H9 (cell line): Measurements from ENCODE around the gene CCR5. TPM values are rescaled to one million over a fixed set of nuclear protein-coding genes. Genes with fewer than 3 reads are reported as not detected.
"Not testable (repeated sequence)": the region's sequence is repeated elsewhere in the genome, so short reads cannot be mapped to it uniquely, and the experiment has no call there.

Experiments
- DNase-seq: peaks from one replicate; pipeline ENCODE4 v3.0.0-alpha.2; 2017
- H2AFZ ChIP-seq: one replicate; pipeline ENCODE4 v1.6.1; 2013; ENCODE audit warnings: mild to moderate bottlenecking, low read length, control low read depth, moderate library complexity
- H2AK5ac ChIP-seq: 2 replicates; pipeline ENCODE4 v1.6.1; 2013; ENCODE audit warnings: low read length, control low read depth, mixed read lengths; ENCODE audit not compliant: insufficient read length
- H2BK120ac ChIP-seq: one replicate; pipeline ENCODE4 v1.6.1; 2013; ENCODE audit warnings: low read depth, mild to moderate bottlenecking, low read length, control low read depth, inconsistent platforms; ENCODE audit not compliant: poor library complexity, severe bottlenecking
- H2BK12ac ChIP-seq: 2 replicates; pipeline ENCODE4 v1.6.1; 2013; ENCODE audit warnings: low read length, control low read depth, mixed read lengths, low read depth; ENCODE audit not compliant: insufficient read length
- H2BK15ac ChIP-seq: 2 replicates; pipeline ENCODE4 v1.6.1; 2013; ENCODE audit warnings: low read depth, low read length, control low read depth
- H2BK20ac ChIP-seq: one replicate; pipeline ENCODE4 v1.6.1; 2013; ENCODE audit warnings: low read depth, mild to moderate bottlenecking, low read length, control low read depth, inconsistent platforms; ENCODE audit not compliant: poor library complexity, severe bottlenecking
- H2BK5ac ChIP-seq: 2 replicates; pipeline ENCODE4 v1.6.1; 2013; ENCODE audit warnings: low read length, control low read depth, mixed read lengths; ENCODE audit not compliant: insufficient read length
- H3K14ac ChIP-seq: 2 replicates; pipeline ENCODE4 v1.6.1; 2013; ENCODE audit warnings: low read length, control low read depth; ENCODE audit not compliant: insufficient read depth
- H3K18ac ChIP-seq: 2 replicates; pipeline ENCODE4 v1.6.1; 2013; ENCODE audit warnings: low read depth, mild to moderate bottlenecking, mixed read lengths, low read length, control low read depth; ENCODE audit not compliant: insufficient read length
- H3K23ac ChIP-seq: 2 replicates; pipeline ENCODE4 v1.6.1; 2013; ENCODE audit warnings: low read length, control low read depth, mixed read lengths, low read depth; ENCODE audit not compliant: insufficient read length
- H3K23me2 ChIP-seq: 2 replicates; pipeline ENCODE4 v1.6.1; 2013; ENCODE audit warnings: low read depth, mild to moderate bottlenecking, mixed read lengths, low read length, control low read depth; ENCODE audit not compliant: insufficient read length, poor library complexity, severe bottlenecking
- H3K27ac ChIP-seq: 2 replicates; pipeline ENCODE4 v1.5.1; 2013; ENCODE audit warnings: low read length, control low read depth, mixed read lengths, low read depth; ENCODE audit not compliant: insufficient read length
- H3K27me3 ChIP-seq: 2 replicates; pipeline ENCODE4 v1.6.1; 2013; ENCODE audit warnings: low read length, control low read depth, inconsistent platforms; ENCODE audit not compliant: insufficient read depth
- H3K4ac ChIP-seq: 2 replicates; pipeline ENCODE4 v1.6.1; 2013; ENCODE audit warnings: low read depth, mild to moderate bottlenecking, control low read depth, inconsistent platforms, low read length, moderate library complexity
- H3K4me1 ChIP-seq: 2 replicates; pipeline ENCODE4 v1.6.1; 2013; ENCODE audit warnings: low read length, control low read depth, inconsistent platforms; ENCODE audit not compliant: insufficient read depth
- H3K4me2 ChIP-seq: 2 replicates; pipeline ENCODE4 v1.6.1; 2013; ENCODE audit warnings: low read length, control low read depth, mixed read lengths; ENCODE audit not compliant: insufficient read length, insufficient read depth
- H3K56ac ChIP-seq: 2 replicates; pipeline ENCODE4 v1.6.1; 2013; ENCODE audit warnings: low read depth, mild to moderate bottlenecking, mixed read lengths, low read length, control low read depth; ENCODE audit not compliant: insufficient read length
- H3K79me1 ChIP-seq: 2 replicates; pipeline ENCODE4 v1.6.1; 2013; ENCODE audit warnings: low read depth, mild to moderate bottlenecking, moderate library complexity, low read length, control low read depth, inconsistent platforms; ENCODE audit not compliant: insufficient read depth, poor library complexity, severe bottlenecking
- H3K79me2 ChIP-seq: 2 replicates; pipeline ENCODE4 v1.6.1; 2013; ENCODE audit warnings: low read length, control low read depth, inconsistent platforms; ENCODE audit not compliant: insufficient read depth
- H3K9ac ChIP-seq: 2 replicates; pipeline ENCODE4 v1.6.1; 2013; ENCODE audit warnings: low read length, control low read depth, mixed read lengths; ENCODE audit not compliant: insufficient read length; ENCODE audit errors: extremely low read depth
- H3K9me3 ChIP-seq: one replicate; pipeline ENCODE4 v1.6.1; 2013; ENCODE audit warnings: low read depth, low read length, inconsistent platforms; ENCODE audit not compliant: control insufficient read depth
- H3T11ph ChIP-seq: one replicate; pipeline ENCODE4 v1.6.1; 2013; ENCODE audit warnings: mild to moderate bottlenecking, low read length, control low read depth, inconsistent platforms
- H4K20me1 ChIP-seq: one replicate; pipeline ENCODE4 v1.6.1; 2013; ENCODE audit not compliant: control insufficient read depth, insufficient read length, insufficient read depth
- H4K5ac ChIP-seq: 2 replicates; pipeline ENCODE4 v1.6.1; 2013; ENCODE audit warnings: low read depth, mild to moderate bottlenecking, mixed read lengths, low read length, control low read depth; ENCODE audit not compliant: insufficient read length
- H4K8ac ChIP-seq: replicated peaks from 2 replicates; pipeline ENCODE4 v1.6.1; 2013; ENCODE audit warnings: low read length, control low read depth, mixed read lengths, low read depth; ENCODE audit not compliant: insufficient read length
- H4K91ac ChIP-seq: 2 replicates; pipeline ENCODE4 v1.6.1; 2013; ENCODE audit warnings: low read depth, mild to moderate bottlenecking, moderate library complexity, mixed read lengths, low read length, control low read depth; ENCODE audit not compliant: insufficient read length
- H3K27ac Mint-ChIP-seq, 3 experiments: 2 replicates in 2 of 3; 3 replicates in 1 of 3; pipeline ENCODE4 v1.8.0; 2020 to 2021; ENCODE audit warnings: mixed read lengths in 3 of 3, mild to moderate bottlenecking in 1 of 3, moderate library complexity in 1 of 3
- H3K27me3 Mint-ChIP-seq: 2 replicates; pipeline ENCODE4 v1.8.0; 2021; ENCODE audit warnings: low read depth, mild to moderate bottlenecking, moderate library complexity, mixed read lengths
- H3K36me3 Mint-ChIP-seq, 3 experiments: 2 replicates in 2 of 3; 3 replicates in 1 of 3; pipeline ENCODE4 v1.8.0; 2020 to 2021; ENCODE audit warnings: low read depth in 3 of 3, mixed read lengths in 3 of 3; ENCODE audit not compliant: insufficient read depth in 1 of 3
- H3K4me1 Mint-ChIP-seq, 2 experiments: 2 replicates each; pipeline ENCODE4 v1.8.0; 2020; ENCODE audit warnings: mixed read lengths in 2 of 2
- H3K4me3 Mint-ChIP-seq, 2 experiments: 2 replicates in 1 of 2; 3 replicates in 1 of 2; pipeline ENCODE4 v1.8.0; 2020 to 2021; ENCODE audit warnings: mild to moderate bottlenecking in 2 of 2, mixed read lengths in 2 of 2, moderate library complexity in 1 of 2
- H3K9me3 Mint-ChIP-seq, 2 experiments: 2 replicates in 1 of 2; 3 replicates in 1 of 2; pipeline ENCODE4 v1.8.0; 2020; ENCODE audit warnings: mild to moderate bottlenecking in 2 of 2, mixed read lengths in 2 of 2, moderate library complexity in 1 of 2
- CTCF ChIP-seq: fragments of 200-600 bp; sonication (generic); conservative IDR thresholded peaks from 3 replicates; pipeline ENCODE4 v1.8.0; 2021; ENCODE audit warnings: antibody characterized with exemption, mild to moderate bottlenecking
- WGBS: extraction: QIAGEN DNeasy Blood & Tissue Kit; methylation state at CpG from one replicate; pipeline ENCODE4 v1.1.7; 2013; ENCODE audit warnings: missing lambda C conversion rate, low lambda C conversion rate, mixed read lengths; ENCODE audit not compliant: insufficient read length; ENCODE audit errors: extremely low coverage; 5-methylcytosine and 5-hydroxymethylcytosine counted together
- total RNA-seq: library from RNA; stranded (reverse); gene quantifications from 2 replicates; pipeline ENCODE4 v1.2.1, GENCODE V29; 2021

CCR5 gene
- total RNA-seq, 1 experiment from 2014 or later, result not detected

- Histone ChIP-seq H3K27me3 (no peaks in the 10 kb centered on the region), H4K91ac (no peak overlapping the region), H3K4me1 (no peaks in the 10 kb centered on the region), H2BK20ac (no peak overlapping the region), H2AFZ (no peak overlapping the region), H4K20me1 (no peaks in the 10 kb centered on the region), H3K23me2 (no peaks in the 10 kb centered on the region), H4K5ac (no peak overlapping the region), H3K23ac (no peak overlapping the region), H2BK5ac (no peak overlapping the region), H2BK12ac (no peak overlapping the region), H3K18ac (no peak overlapping the region), H4K8ac (no peak overlapping the region), H3K56ac (no peak overlapping the region), H3T11ph (no peak overlapping the region), H2AK5ac (no peak overlapping the region), H3K79me2 (no peaks in the 10 kb centered on the region), H2BK120ac (no peak overlapping the region), H3K27ac (no peak overlapping the region), H2BK15ac (no peak overlapping the region), H3K79me1 (no peaks in the 10 kb centered on the region), H3K4me2 (no peak overlapping the region), H3K9ac (no peak overlapping the region), H3K4ac (no peak overlapping the region), H3K9me3 (no peaks in the 10 kb centered on the region), H3K14ac (no peak overlapping the region)
- WGBS, result no CpG with 5 or more reads among the region's 6 CpGs
- Mint-ChIP-seq H3K27ac (no peak overlapping the region), H3K27me3 (peaks cover 2% of the 10 kb centered on the region; the same call in 1 of the 2 replicates), H3K4me3 (no peak overlapping the region), H3K9me3 (peaks cover 0 to 3% of the 10 kb centered on the region in 2 experiments; a peak in 2 of 5 replicates), H3K36me3 (no peaks in the 10 kb centered on the region), H3K4me1 (peaks cover 13 to 21% of the 10 kb centered on the region in 2 experiments)
- TF ChIP-seq CTCF, result no peak
- DNase-seq, result no peak
These were observed 18.6 kb downstream of the CCR5 start for GRCh38 chr3:46389306-46389705.

DNA sequence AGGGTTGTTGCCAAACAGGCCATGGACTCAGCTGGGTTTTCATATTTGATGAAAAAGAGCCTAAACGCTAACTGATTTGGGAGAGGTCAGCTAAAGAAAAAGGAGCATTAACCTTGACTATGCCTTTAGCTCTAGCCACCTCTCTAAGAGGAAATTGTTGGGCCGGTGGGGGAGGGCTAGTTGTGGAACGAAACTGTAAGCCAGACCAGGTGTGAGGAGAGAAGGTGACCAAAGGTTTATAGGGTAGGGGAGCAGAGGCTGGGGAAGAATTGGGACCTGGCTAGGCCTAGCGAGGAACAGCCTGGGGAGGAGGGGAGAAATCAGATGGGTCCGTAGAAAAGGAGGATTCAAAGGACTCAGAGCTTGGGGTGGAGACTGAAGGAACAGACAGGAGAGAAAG, 20.8 kb downstream of the CCR5 start:
- H3K27me3 Mint-ChIP-seq, H2BK120ac ChIP-seq, H3K9me3 Mint-ChIP-seq, H3K56ac ChIP-seq, H4K5ac ChIP-seq, H3K9me3 ChIP-seq, H3K27me3 ChIP-seq, H3K23ac ChIP-seq, H3K27ac Mint-ChIP-seq, H2AK5ac ChIP-seq, H3K79me1 ChIP-seq, DNase-seq, H3K14ac ChIP-seq, H4K20me1 ChIP-seq, H3K4me2 ChIP-seq, H4K91ac ChIP-seq, H3K4ac ChIP-seq, H3K18ac ChIP-seq, H4K8ac ChIP-seq, H3K27ac ChIP-seq, H3K4me1 ChIP-seq, H3T11ph ChIP-seq, H2BK5ac ChIP-seq, H3K9ac ChIP-seq, H2BK20ac ChIP-seq, H2BK12ac ChIP-seq, H3K79me2 ChIP-seq, H3K4me3 Mint-ChIP-seq, H3K23me2 ChIP-seq, H2BK15ac ChIP-seq, H2AFZ ChIP-seq, H3K36me3 Mint-ChIP-seq: not testable (repeated sequence)
- peaks cover 9 to 16% of the 10 kb centered on the region in 2 experiments for H3K4me1 Mint-ChIP-seq
- WGBS, result no CpG with 5 or more reads among the region's 5 CpGs
